ENCODE measurements around the gene CHST9.

- TF ChIP-seq, protein P1, sequence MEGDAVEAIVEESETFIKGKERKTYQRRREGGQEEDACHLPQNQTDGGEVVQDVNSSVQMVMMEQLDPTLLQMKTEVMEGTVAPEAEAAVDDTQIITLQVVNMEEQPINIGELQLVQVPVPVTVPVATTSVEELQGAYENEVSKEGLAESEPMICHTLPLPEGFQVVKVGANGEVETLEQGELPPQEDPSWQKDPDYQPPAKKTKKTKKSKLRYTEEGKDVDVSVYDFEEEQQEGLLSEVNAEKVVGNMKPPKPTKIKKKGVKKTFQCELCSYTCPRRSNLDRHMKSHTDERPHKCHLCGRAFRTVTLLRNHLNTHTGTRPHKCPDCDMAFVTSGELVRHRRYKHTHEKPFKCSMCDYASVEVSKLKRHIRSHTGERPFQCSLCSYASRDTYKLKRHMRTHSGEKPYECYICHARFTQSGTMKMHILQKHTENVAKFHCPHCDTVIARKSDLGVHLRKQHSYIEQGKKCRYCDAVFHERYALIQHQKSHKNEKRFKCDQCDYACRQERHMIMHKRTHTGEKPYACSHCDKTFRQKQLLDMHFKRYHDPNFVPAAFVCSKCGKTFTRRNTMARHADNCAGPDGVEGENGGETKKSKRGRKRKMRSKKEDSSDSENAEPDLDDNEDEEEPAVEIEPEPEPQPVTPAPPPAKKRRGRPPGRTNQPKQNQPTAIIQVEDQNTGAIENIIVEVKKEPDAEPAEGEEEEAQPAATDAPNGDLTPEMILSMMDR (optimal IDR thresholded peaks at IDR 0.05 in 1 of 3, IDR thresholded peaks at IDR 0.05 in 1 of 3, conservative IDR thresholded peaks at IDR 0.05 in 1 of 3; ENCODE audit: extremely low read depth in 1 of 3, insufficient read depth in 2 of 3, low read length in 3 of 3) = no peak
- no peak for TF ChIP-seq EZH2 (IDR thresholded peaks at IDR 0.05; ENCODE audit: low read length)
Measured at GRCh38 chr18:27042177-27042576, 142.9 kb downstream of the CHST9 start.

Data from keratinocyte (primary cell).